Mesendoderm (in vitro differentiated cells): ENCODE results near the gene C17orf114.
A peak's percentile ranks its signal among the peaks of the same experiment; 100 is the strongest.
"Not testable (repeated sequence)": the region's sequence is repeated elsewhere in the genome, so short reads cannot be mapped to it uniquely, and the experiment has no call there.

ENCODE experiments used
- DNase-seq: peaks from one replicate; pipeline ENCODE4 v3.0.0; 2013
- H2AK5ac ChIP-seq: 2 replicates; pipeline ENCODE4 v1.6.1; 2013; ENCODE audit warnings: low read length, inconsistent platforms
- H2BK120ac ChIP-seq: 2 replicates; pipeline ENCODE4 v1.6.1; 2013; ENCODE audit warnings: low read depth, mild to moderate bottlenecking, low read length, moderate library complexity, mixed read lengths
- H2BK15ac ChIP-seq: replicated peaks from 2 replicates; pipeline ENCODE4 v1.6.1; 2013; ENCODE audit warnings: low read depth, mild to moderate bottlenecking, moderate library complexity
- H2BK5ac ChIP-seq: 2 replicates; pipeline ENCODE4 v1.6.1; 2013; ENCODE audit warnings: low read length, inconsistent platforms
- H3K18ac ChIP-seq: 2 replicates; pipeline ENCODE4 v1.6.1; 2013; ENCODE audit warnings: mild to moderate bottlenecking, low read length, mixed read lengths
- H3K23ac ChIP-seq: one replicate; pipeline ENCODE4 v1.6.1; 2013; ENCODE audit warnings: low read length
- H3K27ac ChIP-seq: 2 replicates; pipeline ENCODE4 v1.5.1; 2013; ENCODE audit warnings: low read depth, mild to moderate bottlenecking, inconsistent platforms, low read length, moderate library complexity
- H3K27me3 ChIP-seq: 2 replicates; pipeline ENCODE4 v1.6.1; 2013; ENCODE audit warnings: low read length, control low read depth, mild to moderate bottlenecking, inconsistent platforms; ENCODE audit not compliant: insufficient read depth, poor library complexity
- H3K36me3 ChIP-seq: 2 replicates; pipeline ENCODE4 v1.6.1; 2013; ENCODE audit warnings: low read length, inconsistent platforms; ENCODE audit not compliant: control insufficient read depth, insufficient read depth
- H3K4ac ChIP-seq: one replicate; pipeline ENCODE4 v1.6.1; 2013; ENCODE audit warnings: low read depth, mild to moderate bottlenecking, low read length, moderate library complexity
- H3K4me1 ChIP-seq: 2 replicates; pipeline ENCODE4 v1.6.1; 2013; ENCODE audit warnings: low read depth, low read length, inconsistent platforms; ENCODE audit not compliant: control insufficient read depth
- H3K4me2 ChIP-seq: 2 replicates; pipeline ENCODE4 v1.6.1; 2013; ENCODE audit warnings: low read length
- H3K4me3 ChIP-seq: 2 replicates; pipeline ENCODE4 v1.5.1; 2013; ENCODE audit warnings: mild to moderate bottlenecking, low read length
- H3K56ac ChIP-seq: one replicate; pipeline ENCODE4 v1.6.1; 2013; ENCODE audit warnings: low read length
- H3K79me1 ChIP-seq: 2 replicates; pipeline ENCODE4 v1.6.1; 2013; ENCODE audit warnings: low read length, inconsistent platforms
- H3K79me2 ChIP-seq: 2 replicates; pipeline ENCODE4 v1.6.1; 2013; ENCODE audit warnings: mild to moderate bottlenecking, low read length; ENCODE audit not compliant: control insufficient read depth, insufficient read depth
- H3K9ac ChIP-seq: 2 replicates; pipeline ENCODE4 v1.6.1; 2013; ENCODE audit warnings: low read length, inconsistent platforms
- H4K5ac ChIP-seq: one replicate; pipeline ENCODE4 v1.6.1; 2013; ENCODE audit warnings: low read length
- H4K8ac ChIP-seq: one replicate; pipeline ENCODE4 v1.6.1; 2013; ENCODE audit warnings: low read depth, mild to moderate bottlenecking, control low read depth, low read length, moderate library complexity
- WGBS: extraction: QIAGEN DNeasy Blood & Tissue Kit; methylation state at CpG from one replicate; pipeline ENCODE4 v1.1.7; 2013; ENCODE audit warnings: low lambda C conversion rate, missing lambda C conversion rate; ENCODE audit not compliant: insufficient coverage; ENCODE audit errors: extremely low coverage; 5-methylcytosine and 5-hydroxymethylcytosine counted together

The C17orf114 gene

DNA sequence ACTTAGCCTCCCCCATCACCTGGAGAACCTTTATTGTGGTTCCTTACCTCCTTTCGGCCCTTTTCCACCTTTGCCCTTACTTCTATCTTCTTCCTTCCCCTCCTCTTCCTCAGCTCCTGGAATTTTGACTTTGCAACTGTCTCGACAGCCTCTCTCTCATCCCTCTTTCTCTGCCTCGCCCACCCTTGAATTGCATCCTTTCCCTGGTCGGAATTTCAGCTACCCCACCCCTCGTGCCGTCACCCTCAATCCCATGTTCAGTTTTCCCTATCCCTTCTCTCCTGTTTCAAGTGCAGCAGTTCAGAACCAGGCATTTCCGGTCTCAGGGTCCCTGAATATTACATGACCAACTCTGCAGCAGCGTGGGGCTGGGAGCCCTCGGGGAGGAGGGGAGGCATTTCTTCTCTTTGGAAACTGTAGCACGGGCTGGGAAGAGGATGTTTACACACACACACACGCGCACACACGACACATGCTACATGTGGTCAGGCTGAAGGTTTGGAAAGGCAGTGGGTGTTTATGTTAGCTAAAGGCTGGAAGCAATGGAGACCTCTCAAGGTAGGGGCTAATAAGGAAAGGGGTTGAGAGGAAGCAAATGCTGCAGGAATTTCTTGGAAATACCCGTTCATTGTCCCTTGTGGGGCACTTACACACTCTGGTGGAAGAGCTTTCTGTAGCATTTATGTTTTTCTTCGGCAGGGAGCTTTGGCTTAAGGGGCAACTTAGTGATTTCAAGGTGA lies 32.0 kb upstream of the C17orf114 start:
- Histone ChIP-seq H3K36me3 (no peaks in the 10 kb centered on the region), H3K4me2 (peak overlapping the region; percentile 71), H3K9ac (peak overlapping the region; percentile 72), H3K27me3 (no peaks in the 10 kb centered on the region), H3K18ac (peak overlapping the region; percentile 72), H3K27ac (no peak overlapping the region), H3K56ac (peak overlapping the region; percentile 94), H2BK15ac (no peak overlapping the region), H2BK120ac (no peak overlapping the region), H3K79me1 (peaks cover 14% of the 10 kb centered on the region), H3K4me3 (peak overlapping the region; percentile 65), H3K23ac (no peak overlapping the region), H2BK5ac (no peak overlapping the region), H4K8ac (no peak overlapping the region), H2AK5ac (no peak overlapping the region), H3K4me1 (no peaks in the 10 kb centered on the region), H3K79me2 (peaks cover 21% of the 10 kb centered on the region), H4K5ac (no peak overlapping the region), H3K4ac (peak overlapping the region; percentile 42)
- DNase-seq = peak; percentile 37
- WGBS = no CpG with 5 or more reads among the region's 15 CpGs

GRCh38 chr17:4833178-4833940 lies 31.2 kb upstream of the C17orf114 start, which contains the start of gene MINK1:
MINK1 (plus strand) TSS chr17:4833340; CDS start chr17:4833584, 244 bp downstream.
- WGBS = no CpG with 5 or more reads among the region's 91 CpGs
- H4K8ac ChIP-seq = no peak within 1 kb of the TSS
- peaks cover 14% of the 10 kb centered on the region for H3K79me1 ChIP-seq
- no peak within 1 kb of the TSS for H3K27ac ChIP-seq
- H3K36me3 ChIP-seq = no peaks in the 10 kb centered on the region
- no peak within 1 kb of the TSS for H2BK15ac ChIP-seq
- no peaks in the 10 kb centered on the region for H3K4me1 ChIP-seq
- H3K79me2 ChIP-seq = peaks cover 20% of the 10 kb centered on the region
- no peak within 1 kb of the TSS for H2AK5ac ChIP-seq
- peak within 1 kb of the TSS; percentile 42 for H3K4ac ChIP-seq
- peak within 1 kb of the TSS; percentile 72 for H3K18ac ChIP-seq
- DNase-seq = peak; percentile 94
- H2BK5ac ChIP-seq = no peak within 1 kb of the TSS
- no peak within 1 kb of the TSS for H2BK120ac ChIP-seq
- peak within 1 kb of the TSS; percentile 94 for H3K56ac ChIP-seq
- no peak within 1 kb of the TSS for H4K5ac ChIP-seq
- H3K27me3 ChIP-seq = no peaks in the 10 kb centered on the region
- H3K23ac ChIP-seq = no peak within 1 kb of the TSS
- H3K9ac ChIP-seq = peak within 1 kb of the TSS; percentile 72
- H3K4me2 ChIP-seq = peak within 1 kb of the TSS; percentile 71
- H3K4me3 ChIP-seq = peak within 1 kb of the TSS; percentile 65

DNA sequence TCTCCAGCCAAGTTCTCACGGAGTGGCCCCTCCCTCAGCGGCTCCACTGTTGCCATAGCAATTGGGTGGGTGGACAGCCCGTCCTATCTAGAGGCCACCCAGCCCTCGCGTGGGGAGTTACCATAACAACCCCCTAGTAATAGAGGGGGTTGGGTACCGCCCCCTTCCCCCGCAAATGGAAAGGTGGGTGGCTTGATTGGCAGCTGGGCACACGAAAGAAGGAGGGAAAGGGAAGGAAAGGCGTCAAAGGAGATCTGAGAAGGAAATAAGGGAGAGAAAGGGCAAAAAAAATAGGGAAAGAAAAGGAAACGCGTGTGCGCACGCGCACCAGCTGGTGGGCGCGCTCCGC lies 30.7 kb upstream of the C17orf114 start:
- not testable (repeated sequence) for H3K36me3 ChIP-seq, H3K27me3 ChIP-seq, H4K5ac ChIP-seq, H3K4me1 ChIP-seq, H3K23ac ChIP-seq, H3K18ac ChIP-seq, H2BK15ac ChIP-seq, H2AK5ac ChIP-seq, H2BK120ac ChIP-seq, H3K27ac ChIP-seq, H4K8ac ChIP-seq, H3K4ac ChIP-seq, DNase-seq, H2BK5ac ChIP-seq
- peak overlapping the region; percentile 70 for H3K4me2 ChIP-seq
- peak overlapping the region; percentile 65 for H3K4me3 ChIP-seq
- peaks cover 16% of the 10 kb centered on the region for H3K79me2 ChIP-seq
- peak overlapping the region; percentile 94 for H3K56ac ChIP-seq
- no CpG with 5 or more reads among the region's 17 CpGs for WGBS
- H3K9ac ChIP-seq = peak overlapping the region; percentile 72
- peaks cover 10% of the 10 kb centered on the region for H3K79me1 ChIP-seq

GRCh38 chr17:4827399-4827798 lies 25.3 kb upstream of the C17orf114 start:
- H3K56ac ChIP-seq = no peak overlapping the region
- no peaks in the 10 kb centered on the region for H3K36me3 ChIP-seq
- H2BK120ac ChIP-seq = no peak overlapping the region
- H2AK5ac ChIP-seq = no peak overlapping the region
- peak; percentile 56 for DNase-seq
- no peak overlapping the region for H3K9ac ChIP-seq
- H3K4me3 ChIP-seq = no peak overlapping the region
- no peaks in the 10 kb centered on the region for H3K79me2 ChIP-seq
- no peaks in the 10 kb centered on the region for H3K27me3 ChIP-seq
- no peaks in the 10 kb centered on the region for H3K79me1 ChIP-seq
- H3K18ac ChIP-seq = no peak overlapping the region
- no peak overlapping the region for H4K8ac ChIP-seq
- H4K5ac ChIP-seq = no peak overlapping the region
- H3K4ac ChIP-seq = no peak overlapping the region
- no peak overlapping the region for H2BK5ac ChIP-seq
- no peak overlapping the region for H2BK15ac ChIP-seq
- no CpG with 5 or more reads among the region's 8 CpGs for WGBS
- H3K4me2 ChIP-seq = no peak overlapping the region
- H3K23ac ChIP-seq = no peak overlapping the region
- no peaks in the 10 kb centered on the region for H3K4me1 ChIP-seq
- no peak overlapping the region for H3K27ac ChIP-seq

GRCh38 chr17:4823373-4824089 lies 21.4 kb upstream of the C17orf114 start:
- Histone ChIP-seq H4K8ac (no peak overlapping the region), H3K18ac (no peak overlapping the region), H3K36me3 (no peaks in the 10 kb centered on the region), H4K5ac (no peak overlapping the region), H3K4me3 (no peak overlapping the region), H3K79me1 (no peaks in the 10 kb centered on the region), H3K9ac (no peak overlapping the region), H3K27me3 (no peaks in the 10 kb centered on the region), H2BK5ac (no peak overlapping the region), H3K23ac (no peak overlapping the region), H2BK120ac (no peak overlapping the region), H3K27ac (no peak overlapping the region), H2BK15ac (no peak overlapping the region), H3K4me1 (no peaks in the 10 kb centered on the region), H3K56ac (no peak overlapping the region), H2AK5ac (no peak overlapping the region), H3K79me2 (no peaks in the 10 kb centered on the region), H3K4ac (no peak overlapping the region), H3K4me2 (no peak overlapping the region)
- no peak for DNase-seq
- WGBS = no CpG with 5 or more reads among the region's 12 CpGs
